Effector CD8-positive, alpha-beta T cell (primary cell): Measurements from ENCODE around the gene CHCHD3.

Experiments used
- DNase-seq: peaks from one replicate; lab custom pipeline; 2025; lab: John Stamatoyannopoulos, UW

Gene CHCHD3

DNA sequence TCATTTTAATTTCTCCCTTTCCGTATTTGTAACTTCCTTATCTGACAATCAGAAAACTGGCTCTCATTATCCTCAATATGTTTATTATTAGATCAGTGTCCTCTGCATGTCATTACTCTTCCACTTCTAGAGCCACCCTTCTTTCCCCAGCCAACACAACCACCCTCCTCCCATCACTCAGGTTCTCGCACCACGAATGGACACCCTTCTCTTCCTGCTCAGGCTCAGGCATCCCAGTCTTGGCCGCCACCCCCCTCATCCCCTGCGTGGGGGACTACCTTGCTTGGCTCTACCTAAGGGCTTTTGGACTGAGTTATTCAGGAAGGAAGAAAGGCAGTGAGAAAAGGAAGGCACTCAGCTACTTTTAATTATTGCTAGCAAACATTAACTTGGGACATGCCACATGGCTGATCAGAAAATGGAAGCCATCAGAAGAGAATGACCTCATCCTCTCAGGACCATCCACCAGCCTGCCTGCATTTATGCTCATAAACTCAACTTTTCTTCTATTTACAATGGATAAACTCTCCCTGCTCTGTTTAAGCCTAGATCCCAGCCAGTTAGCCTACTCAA lies 305.8 kb downstream of the CHCHD3 start:
- no peak for DNase-seq

GRCh38 chr7:132773527-132773956 lies 308.3 kb downstream of the CHCHD3 start:
- DNase-seq, result no peak

DNA sequence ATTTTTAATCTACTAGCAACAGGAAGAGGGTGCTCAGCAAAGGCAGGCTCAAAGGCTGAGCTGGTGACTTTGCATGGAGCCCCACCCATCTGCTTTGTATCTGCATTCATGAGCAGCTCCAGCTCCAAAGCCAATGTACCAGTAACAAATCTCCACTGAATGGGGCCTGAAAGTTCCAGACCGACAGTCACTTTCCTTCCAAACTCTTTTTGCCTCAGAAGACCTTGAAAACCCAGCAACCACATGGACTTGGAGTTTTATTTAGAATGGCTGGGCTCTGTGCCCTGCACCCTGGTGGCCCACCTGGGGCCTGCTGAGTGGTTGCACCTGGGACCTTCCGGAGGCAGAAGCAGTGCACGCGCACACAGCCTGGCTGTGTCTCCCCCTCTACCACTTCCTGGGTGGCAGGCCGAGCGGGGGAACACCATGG lies 310.6 kb downstream of the CHCHD3 start:
- no peak for DNase-seq

DNA sequence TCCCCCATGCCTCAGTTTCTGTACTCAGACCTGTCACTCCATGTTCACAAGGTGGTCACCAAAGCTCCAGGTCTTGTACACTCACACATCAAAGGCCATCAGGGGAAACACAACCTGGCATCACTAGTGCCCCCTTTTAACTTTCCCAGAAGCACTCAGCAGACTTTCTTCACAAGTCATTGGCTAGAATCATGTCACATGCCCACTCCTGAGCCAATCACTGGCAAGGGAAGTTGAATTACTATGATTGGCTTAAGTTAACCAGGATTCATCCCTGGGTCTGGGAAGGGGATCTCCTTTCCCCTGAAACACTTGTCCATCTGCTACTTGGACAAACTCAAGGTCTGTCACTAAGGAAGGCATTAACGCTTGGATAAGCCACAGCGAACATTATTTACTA lies 311.8 kb downstream of the CHCHD3 start:
- no peak for DNase-seq

DNA sequence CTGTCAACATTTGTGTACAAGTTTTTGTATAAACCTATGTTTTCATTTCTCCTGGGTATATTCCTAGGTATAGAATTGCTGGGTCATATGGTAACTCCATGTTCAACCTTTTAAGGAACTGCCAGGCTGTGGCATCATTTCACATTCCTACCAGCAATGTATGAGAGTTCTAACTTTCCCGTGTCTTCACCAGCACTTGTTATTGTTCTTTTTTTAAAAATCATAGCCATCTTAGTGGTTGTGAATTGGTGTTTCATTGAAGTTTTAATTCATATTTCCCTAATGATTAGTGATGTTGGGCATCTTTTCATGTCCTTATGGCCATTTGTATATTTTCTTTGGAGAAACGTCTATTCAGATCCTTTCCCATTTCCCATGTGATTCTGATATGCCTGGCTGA lies 312.6 kb downstream of the CHCHD3 start:
- DNase-seq, result no peak

- no peak for DNase-seq
These were observed 313.8 kb downstream of the CHCHD3 start for GRCh38 chr7:132768099-132768498.

GRCh38 chr7:132767378-132767777 lies 314.5 kb downstream of the CHCHD3 start:
- no peak for DNase-seq

DNA sequence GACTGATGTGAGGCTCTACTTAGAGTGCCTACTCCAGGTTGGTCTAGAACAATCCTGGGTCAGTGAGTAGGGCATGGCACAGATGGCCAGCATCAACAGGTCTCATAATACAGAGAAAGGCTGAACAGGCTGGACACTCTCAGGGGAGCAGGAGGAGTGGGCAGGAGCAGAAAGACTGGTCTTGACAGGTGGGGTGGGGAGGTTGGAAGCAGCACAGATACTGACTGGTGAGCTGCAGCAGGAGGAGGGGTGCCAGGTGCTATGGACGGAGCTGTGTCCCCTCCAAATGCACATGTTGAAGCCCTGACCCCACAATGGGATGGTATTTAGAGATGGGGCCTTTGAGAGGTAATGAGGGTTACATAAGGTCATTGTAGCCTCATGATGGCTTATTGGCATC lies 315.2 kb downstream of the CHCHD3 start:
- no peak for DNase-seq

DNA sequence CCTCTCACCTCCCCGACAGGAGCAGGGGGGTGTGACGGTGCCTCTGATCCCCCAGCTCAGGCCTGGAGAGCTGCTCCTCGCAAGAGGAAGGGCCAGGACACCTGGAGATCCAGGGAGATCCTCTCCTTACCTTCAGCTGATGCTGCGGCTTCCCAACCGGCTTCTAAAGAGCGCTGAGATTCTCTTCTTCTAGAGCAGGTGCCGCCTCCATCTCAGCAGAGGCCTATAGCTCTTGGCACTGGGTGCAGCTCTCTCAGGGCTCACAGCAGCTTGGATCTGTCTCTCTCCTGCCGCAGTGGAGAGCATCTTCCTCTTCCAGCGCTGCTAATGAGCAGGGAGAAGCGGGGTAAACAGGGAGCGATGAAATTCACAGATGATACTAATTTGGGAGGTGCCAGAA lies 316.0 kb downstream of the CHCHD3 start:
- no peak for DNase-seq

DNA sequence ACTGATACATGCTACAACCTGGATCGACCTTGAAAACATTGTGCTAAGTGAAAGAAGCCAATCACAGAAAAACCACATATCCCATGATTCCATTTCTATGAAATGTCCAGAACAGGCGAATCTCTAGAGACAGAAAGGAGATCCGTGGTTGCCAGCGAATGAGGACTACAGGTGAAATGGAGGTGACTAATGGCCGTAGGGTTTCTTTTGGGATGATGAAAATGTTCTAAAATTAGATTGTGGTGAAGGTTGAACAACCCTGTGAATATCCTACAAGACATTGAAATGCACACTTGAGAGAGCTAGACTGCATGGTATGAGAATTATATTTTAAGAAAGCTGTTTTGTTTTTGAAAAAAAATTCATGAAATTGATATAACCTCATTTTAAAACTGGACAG lies 317.1 kb downstream of the CHCHD3 start:
- DNase-seq, result no peak

DNA sequence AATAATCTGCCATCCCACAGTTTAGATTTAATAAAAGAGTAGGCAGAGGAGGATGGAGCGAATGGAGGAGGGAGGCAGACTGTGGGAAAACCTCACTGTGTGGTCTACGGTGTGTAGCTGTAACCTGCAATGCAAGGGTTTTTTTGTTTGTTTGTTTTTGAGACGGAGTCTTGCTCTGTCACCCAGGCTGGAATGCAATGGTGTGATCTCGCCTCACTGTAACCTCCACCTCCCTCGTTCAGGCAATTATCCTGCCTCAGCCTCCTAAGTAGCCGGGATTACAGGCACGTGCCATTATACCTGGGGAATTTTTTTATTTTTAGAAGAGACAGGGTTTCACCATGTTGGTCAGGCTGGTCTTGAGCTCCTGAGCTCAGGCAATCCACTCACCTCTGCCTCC lies 321.0 kb downstream of the CHCHD3 start:
- DNase-seq, result no peak

- DNase-seq, result no peak
These were observed 321.7 kb downstream of the CHCHD3 start for GRCh38 chr7:132760244-132760623.

- DNase-seq, result no peak
These were observed 322.2 kb downstream of the CHCHD3 start for GRCh38 chr7:132759482-132760243.

DNA sequence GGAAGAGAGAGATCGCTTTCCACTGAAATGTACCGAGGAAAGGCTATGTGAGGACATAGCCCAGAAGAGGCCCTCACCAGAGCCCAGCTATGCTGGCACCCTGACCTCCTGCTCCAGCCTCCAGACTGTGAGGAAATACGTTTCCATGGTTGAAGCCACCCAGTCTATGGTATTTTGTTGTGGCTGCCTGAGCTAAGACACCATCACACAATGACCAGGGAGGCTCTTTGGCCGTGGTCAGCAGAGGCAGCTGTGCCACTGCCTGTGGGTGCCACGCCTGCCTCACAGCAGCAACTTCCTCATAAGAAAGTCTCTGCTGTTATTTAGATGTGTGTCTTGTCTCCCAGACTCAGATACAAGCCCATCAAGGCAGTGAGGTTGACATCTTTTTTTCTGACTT lies 322.9 kb downstream of the CHCHD3 start:
- no peak for DNase-seq

DNA sequence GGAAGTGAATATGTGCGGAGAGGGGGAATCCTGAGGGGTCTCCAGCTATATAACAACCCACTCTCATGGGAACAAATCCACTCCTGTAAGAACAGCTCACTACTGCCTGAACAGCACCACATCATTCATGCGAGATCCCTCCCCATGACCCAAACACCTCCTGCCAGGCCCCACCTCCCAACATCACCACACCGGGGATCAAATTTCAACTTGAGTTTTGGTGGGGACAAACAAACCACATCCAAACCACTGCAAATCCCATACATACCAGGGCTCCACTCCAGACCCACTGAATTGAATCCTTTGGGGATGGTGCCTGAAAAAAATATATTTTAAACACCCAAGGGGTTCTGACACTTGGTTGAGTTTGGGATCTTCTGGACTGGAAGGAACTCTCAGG lies 324.1 kb downstream of the CHCHD3 start:
- DNase-seq, result no peak

DNA sequence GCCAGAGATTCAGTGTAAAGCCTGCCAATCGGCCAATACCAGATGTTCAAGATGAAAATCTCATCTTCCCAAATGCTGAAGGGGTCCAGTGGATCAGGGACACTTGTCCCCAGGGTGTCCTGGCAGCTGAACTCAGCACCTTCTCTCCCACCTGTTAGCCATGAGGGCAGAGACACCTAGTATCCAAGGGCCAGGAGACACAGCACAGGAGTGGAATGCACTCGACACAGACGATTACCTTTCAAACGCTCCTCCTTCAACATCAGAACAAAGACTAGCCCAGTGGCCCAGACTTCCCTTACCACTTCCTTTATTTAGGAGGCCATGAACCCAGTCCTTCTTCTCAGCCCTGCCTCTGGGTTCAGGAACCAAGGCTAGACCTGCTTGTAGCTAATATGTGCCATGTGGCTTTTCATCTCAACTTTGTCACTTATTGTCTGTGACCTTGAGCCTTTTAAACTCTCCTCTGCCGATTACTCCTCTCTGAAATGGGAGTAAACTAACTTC lies 325.4 kb downstream of the CHCHD3 start:
- DNase-seq, result no peak

GRCh38 chr7:132755538-132756483 lies 326.1 kb downstream of the CHCHD3 start:
- DNase-seq, result no peak

GRCh38 chr7:132752431-132752830 lies 329.5 kb downstream of the CHCHD3 start:
- no peak for DNase-seq

DNA sequence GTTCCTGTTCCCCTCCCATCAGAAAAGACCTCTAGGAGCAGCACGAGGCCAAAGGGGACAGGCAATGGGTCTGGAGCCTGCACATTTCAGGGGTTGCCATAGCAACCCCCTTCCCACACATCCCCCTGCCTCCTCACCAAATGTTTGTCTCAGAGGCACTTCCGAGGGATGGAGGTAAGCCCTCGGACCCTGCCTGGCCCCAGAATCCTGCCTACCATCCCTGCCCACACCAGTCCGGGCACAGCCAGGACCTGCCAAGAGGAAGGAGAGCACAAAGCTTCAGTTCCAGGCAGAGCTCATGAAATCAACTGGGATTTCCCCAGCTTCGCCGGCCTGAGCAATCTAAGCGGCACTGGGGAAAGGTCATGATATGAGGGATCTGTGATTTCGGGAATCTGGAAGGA lies 330.6 kb downstream of the CHCHD3 start:
- DNase-seq, result no peak

DNA sequence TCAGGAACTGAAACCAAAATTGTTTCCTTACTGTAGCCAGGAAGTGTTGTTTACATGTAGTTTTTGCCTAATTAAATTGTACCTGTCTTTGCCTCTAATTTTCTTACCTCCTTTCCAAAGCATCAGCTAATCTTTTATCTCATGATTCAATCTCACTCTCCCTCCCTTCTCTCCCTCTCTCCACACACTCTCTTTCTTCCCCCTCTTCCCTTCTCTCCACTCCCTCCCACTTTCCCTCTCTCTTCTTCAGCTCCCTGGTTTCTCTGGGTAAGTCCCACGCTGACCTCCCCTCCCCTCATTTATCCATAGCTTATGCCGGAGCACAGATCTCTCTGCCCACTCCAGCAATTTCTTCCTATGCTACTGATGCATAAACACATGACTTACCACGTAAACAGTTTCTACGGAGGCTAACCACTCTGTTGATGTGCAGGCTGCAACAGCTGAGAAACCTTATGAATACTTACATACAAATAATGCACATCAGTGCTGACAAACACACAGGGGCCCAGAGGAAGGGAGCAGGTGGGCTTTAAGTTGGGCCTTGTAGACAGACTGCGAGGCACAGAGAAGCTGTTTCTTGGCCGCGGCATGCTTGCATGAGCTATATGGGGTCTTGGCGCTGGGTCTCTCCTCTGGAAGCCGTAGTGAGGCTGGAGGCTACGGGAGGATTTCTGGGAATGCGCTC lies 331.2 kb downstream of the CHCHD3 start:
- DNase-seq, result no peak

- DNase-seq, result no peak
These were observed 331.8 kb downstream of the CHCHD3 start for GRCh38 chr7:132750096-132750495.

- no peak for DNase-seq
These were observed 336.4 kb downstream of the CHCHD3 start for GRCh38 chr7:132745510-132745909.
